ENCODE measurements around the gene RPS19BP1.
"Not testable (repeated sequence)": the region's sequence is repeated elsewhere in the genome, so short reads cannot be mapped to it uniquely, and the experiment has no call there.

The RPS19BP1 gene

GRCh38 chr22:39527481-39527961 lies 5.0 kb downstream of the RPS19BP1 start:
- DNase-seq: peak; percentile 60

DNA sequence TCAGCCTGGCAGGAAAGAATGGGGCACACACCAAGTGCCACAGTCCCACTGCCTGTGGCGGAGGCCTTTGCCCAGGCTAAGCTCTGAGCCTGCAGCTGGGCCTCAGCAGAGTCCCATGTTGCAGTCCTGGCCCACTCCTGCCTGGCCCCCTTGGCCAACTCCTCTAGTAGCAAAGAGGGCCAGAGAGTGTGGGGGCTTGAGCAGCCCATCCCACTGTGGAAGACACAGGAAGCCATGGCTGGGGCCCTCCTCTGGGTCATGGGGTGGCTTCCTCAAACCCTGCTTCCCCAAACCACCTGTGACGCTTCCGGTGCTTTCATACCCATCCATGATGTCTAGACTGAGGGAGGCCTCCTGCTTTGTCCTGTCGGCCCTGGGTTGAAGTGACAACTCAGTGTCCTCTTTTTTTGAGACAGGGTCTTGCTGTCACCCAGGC lies 5.8 kb downstream of the RPS19BP1 start:
- no peak for DNase-seq

DNA sequence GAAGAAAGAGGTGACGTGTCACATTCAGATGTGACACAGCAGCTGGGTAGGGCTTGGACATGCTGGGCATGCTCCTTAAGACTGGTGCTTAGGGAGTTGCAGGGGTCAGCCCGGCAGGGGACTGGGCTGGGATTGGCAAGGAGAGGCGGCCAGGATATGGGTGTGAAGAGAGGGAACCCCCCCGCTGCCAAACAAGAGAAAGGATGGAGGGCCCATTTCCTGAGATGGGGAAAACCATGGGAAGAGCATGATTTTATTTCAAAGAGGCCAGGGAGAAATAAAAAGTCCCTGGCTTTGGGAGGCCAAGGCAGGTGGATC lies 6.9 kb downstream of the RPS19BP1 start:
- DNase-seq: no peak

DNA sequence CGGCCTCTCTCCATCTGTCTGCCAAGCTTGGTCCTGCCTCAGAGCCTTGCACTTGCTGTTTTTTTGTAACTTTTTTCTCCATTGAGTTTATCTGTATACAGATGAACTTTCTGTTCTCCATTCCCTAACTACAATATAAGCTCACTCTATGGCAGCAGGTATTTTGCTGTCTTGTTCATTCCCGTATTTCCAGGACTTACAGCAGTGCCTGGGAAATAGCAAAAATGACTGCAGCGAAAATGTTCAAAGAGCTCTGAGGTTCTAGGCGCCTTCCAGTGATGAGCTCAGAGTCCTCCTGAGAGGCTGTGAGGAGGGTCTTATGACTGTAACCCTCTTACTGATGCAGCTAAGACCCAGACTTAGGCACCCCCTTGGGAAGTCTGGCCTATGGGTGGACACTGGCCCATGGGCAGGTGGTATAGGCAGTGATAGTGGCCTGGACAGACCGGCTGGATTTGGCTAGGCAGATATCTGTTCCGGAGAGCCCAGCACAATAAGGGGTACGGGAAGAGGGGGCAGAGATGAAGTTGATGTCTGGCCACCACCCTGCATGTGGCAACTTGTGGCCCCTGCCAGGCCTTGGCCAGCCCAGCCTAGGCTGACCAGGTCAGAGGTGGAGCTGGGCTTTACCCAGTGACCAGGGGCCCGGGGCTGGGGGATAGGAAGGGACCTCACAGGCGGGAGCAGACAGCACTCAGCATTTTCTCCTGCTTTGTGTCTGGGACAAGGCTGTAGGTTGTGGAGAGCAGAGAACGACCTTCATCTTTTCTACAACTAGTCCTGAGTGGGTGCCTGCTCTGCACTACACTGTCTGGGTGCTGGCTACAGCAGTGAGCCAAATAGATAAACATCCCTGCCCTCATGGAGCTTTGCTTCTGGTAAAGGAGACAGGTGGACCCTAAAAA lies 7.5 kb downstream of the RPS19BP1 start:
- DNase-seq: peak; percentile 23

DNA sequence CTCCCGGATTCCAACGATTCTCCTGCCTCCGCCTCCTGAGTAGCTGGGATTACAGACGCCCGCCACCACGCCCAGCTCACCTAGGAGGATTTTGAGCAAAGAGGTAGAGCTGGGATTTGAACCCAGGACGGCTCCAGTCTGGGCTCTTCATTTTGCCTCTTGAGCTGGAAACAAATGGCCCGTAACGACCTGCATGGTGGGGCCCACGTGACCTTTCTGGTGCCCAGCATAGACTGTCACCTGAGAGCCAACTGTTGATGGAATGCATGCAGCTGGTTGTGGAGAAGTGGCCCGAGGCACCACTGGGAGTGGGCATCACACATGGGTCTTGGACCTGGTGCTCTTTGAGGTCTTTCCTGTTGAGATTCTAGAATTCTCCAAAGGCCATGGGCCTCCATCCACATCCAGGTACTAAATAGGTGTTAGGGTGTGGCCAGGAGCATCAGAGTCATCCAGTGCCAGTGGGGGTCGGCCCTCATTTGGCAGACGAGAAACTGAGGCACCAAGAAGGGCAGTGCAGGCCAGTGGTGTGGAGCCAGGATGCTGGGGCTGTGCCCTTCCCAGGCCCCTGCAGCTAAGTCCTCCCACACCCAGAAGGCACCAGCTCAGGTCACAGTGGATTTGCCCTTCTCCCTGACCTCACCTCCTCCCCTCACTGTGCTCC lies 8.3 kb downstream of the RPS19BP1 start:
- no peak for DNase-seq

- DNase-seq: peak; percentile 89
Measured at GRCh38 chr22:39522567-39523300, 9.8 kb downstream of the RPS19BP1 start.

- not testable (repeated sequence) for DNase-seq
Measured at GRCh38 chr22:39522091-39522490, 10.5 kb downstream of the RPS19BP1 start.

- peak; percentile 48 for DNase-seq
Measured at GRCh38 chr22:39521106-39521885, 11.3 kb downstream of the RPS19BP1 start.

- no peak for DNase-seq
Measured at GRCh38 chr22:39520226-39521105, 12.1 kb downstream of the RPS19BP1 start, which contains the start of gene ATF4. ATF4 (plus strand) TSS chr22:39520562; CDS start chr22:39521446, 884 bp downstream.

DNA sequence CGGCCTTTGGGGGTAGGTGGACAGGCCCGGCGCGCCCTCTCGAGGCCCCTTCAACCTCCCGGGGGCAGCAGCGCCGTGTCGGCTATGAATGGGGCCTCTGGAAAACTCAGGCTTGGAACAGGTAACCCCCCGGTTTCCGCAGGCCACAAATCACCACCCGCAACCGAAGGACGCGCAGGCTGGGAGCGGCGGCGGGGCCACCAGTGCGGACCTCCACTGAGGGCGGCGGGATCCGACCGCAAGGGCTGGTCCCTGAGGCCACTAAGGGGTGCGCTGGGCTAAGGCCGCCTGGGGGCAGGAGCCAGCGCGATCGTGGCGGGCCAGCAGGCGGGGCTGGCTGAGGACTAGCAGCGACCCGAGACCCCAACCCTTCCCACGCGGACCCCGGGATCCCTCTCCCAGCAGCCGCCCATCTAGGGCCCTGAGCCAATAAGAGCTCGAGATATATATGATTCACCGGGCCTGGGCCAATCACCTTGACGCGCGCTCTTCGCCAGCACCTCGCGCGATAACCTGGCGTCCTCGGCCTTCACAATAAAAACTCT lies 12.8 kb downstream of the RPS19BP1 start:
- peak; percentile 99 for DNase-seq

DNA sequence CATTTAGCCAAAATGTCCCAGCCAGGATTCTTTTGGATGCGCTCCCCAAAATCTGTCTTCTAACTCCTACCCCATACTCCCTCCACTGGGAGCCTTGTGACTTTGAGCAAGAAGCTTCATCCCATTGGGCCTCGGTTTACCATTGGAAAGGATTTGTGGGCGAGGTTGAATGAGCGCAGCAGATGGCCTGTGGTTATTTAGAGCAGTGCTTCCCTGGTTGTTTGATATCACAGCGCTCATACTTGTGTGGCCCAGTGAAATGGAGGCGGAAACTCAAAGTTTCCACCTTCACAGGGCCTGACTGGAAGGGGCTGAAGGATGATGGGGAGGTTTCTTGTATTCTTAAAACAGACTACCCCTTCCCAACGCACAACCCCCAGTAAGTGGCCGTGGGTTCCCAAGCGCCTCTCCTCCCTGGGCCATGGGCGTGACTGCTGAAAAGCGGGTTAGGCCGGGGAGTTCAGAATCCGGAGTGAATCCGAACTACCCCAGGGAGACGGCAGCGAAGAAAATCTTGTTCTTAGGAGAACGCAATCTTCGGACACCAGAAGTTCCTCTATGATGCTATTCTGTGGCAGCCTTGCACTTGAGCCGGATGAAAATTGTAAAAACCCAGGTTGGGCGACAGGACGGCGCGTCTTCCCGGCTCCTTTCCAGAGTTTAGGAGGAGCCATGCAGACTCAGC lies 13.4 kb downstream of the RPS19BP1 start:
- peak; percentile 75 for DNase-seq

- no peak for DNase-seq
Measured at GRCh38 chr22:39518144-39518786, 14.3 kb downstream of the RPS19BP1 start.

DNA sequence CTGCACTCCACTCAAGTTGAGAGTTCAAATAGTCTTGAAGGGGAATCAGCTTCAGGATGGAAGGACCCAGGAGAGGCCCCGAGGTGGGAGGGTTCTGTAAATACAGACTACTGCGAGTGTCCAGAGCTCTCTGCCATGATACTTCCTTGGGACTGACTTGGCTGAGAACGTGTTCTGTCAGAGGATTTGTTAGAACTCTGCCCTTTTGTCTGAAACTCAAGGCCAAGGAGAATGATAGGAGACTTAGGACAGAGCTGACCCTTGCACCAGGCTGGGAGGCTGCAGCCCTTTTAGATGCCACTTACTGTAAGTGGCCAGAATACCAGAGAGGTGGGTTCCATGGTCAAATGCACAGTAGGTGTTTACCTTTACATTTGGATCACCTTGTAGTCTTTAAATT lies 15.1 kb downstream of the RPS19BP1 start:
- no peak for DNase-seq

DNA sequence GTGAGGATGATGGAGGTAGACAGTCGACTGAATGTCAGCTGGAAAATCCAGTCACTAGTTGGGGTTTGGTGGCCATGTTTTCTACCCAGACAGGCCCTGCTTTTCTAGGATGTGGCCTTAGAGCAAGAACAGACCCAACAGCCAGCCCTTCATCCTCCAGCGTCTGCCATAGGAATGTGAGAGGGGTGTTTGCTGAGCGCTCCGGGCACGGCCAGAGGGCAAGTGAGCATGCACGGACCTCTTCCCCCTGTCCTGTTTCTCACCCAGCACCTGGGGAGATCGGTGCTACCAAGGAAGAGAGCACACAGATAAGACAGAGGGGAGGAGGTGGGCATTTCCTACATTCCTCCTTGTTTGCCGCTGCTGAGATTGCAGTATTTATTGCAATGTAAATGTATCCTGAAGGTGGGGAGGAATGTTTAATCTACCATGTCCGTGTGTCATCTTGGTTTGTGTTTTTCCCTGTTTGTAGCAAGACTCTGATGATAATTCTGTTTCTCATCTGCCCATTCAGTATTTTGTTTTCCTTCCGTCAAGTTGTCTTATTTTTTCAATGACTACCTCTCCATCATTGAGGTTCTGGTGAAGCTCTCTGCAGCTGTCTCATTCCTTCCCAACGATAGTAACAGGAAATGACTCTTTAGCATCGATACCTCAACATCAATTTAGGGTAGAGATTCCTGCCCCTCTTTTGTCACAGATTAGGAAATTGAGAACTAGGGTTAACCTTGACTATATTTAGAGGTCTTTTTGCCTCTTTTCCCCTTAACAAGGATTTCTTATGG lies 17.1 kb downstream of the RPS19BP1 start:
- no peak for DNase-seq

GRCh38 chr22:39514373-39514973 lies 18.1 kb downstream of the RPS19BP1 start:
- DNase-seq: peak; percentile 24

- DNase-seq: no peak
Measured at GRCh38 chr22:39513791-39514190, 18.8 kb downstream of the RPS19BP1 start.

DNA sequence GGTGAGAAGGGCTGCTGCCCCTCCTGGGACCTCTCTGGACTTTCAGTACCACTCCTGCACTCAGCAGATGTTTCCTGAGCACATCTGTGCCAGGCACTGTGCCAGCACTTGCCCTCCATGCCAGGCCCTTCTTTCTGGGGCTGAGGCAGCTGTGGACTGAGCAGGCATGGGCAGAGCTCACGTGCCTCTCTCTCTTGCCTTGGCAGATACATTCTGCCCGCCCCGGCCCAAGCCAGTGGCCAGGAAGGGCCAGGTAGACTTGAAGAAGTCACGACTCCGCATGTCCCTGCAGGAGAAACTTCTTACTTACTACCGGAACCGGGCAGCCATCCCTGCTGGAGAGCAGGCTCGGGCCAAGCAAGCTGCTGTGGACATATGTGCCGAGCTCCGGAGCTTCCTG lies 20.5 kb downstream of the RPS19BP1 start:
- no peak for DNase-seq

- DNase-seq: no peak
Measured at GRCh38 chr22:39511226-39511625, 21.3 kb downstream of the RPS19BP1 start.
